SK-N-SH (cell line): ENCODE measurements around the gene TOGARAM2. TPM values are rescaled to one million over a fixed set of nuclear protein-coding genes. Genes with fewer than 3 reads are reported as not detected.

Experiments used
- CTCF ChIA-PET: fragments of 300-600, 350-600 bp; formaldehyde crosslinking; extraction: SDS; loops from one replicate; lab custom pipeline; 2021; lab: Yijun Ruan, JAX
- POLR2A ChIA-PET: fragments of 350-600 bp; sonication (Branson Sonifier 250); formaldehyde crosslinking; extraction: SDS; loops from one replicate; lab custom pipeline; 2020; ENCODE audit warnings: antibody characterized with exemption, inconsistent platforms; lab: Yijun Ruan, JAX
- DNase-seq: peaks from one replicate; pipeline ENCODE4 v3.0.0; 2012
- H2AFZ ChIP-seq: fragments of 200-600 bp; sonication (generic); 2 replicates; pipeline ENCODE4 v1.8.1; 2016; ENCODE audit warnings: antibody characterized with exemption, mild to moderate bottlenecking, low read depth
- H3F3A ChIP-seq: fragments of 200-600 bp; sonication (generic); replicated peaks from 2 replicates; pipeline ENCODE3; 2016; ENCODE audit warnings: antibody characterized with exemption, mild to moderate bottlenecking; ENCODE audit not compliant: insufficient read depth
- H3K27ac ChIP-seq, 2 experiments: fragments of 200-500 bp in 1 of 2; fragments of 200-600 bp in 1 of 2; sonication (Bioruptor generic) in 1 of 2; sonication (generic), shearing (Covaris generic) in 1 of 2; 2 replicates each; pipeline versions ENCODE4 v1.5.1 to v1.6.1; 2014 to 2016; ENCODE audit warnings: low read depth in 2 of 2, inconsistent platforms in 1 of 2, low read length in 1 of 2, mild to moderate bottlenecking in 1 of 2, mixed read lengths in 1 of 2
- H3K27me3 ChIP-seq: fragments of 200-600 bp; sonication (generic), shearing (Covaris generic); 2 replicates; pipeline ENCODE4 v1.6.1; 2016; ENCODE audit warnings: mixed run types; ENCODE audit not compliant: insufficient read depth
- H3K36me3 ChIP-seq, 2 experiments: fragments of 200-500 bp in 1 of 2; fragments of 200-600 bp in 1 of 2; sonication (Bioruptor generic) in 1 of 2; sonication (generic) in 1 of 2; replicated peaks in 1 of 2; 2 replicates each; pipeline versions ENCODE3 to v1.5.1; 2014 to 2016; ENCODE audit warnings: low read length in 1 of 2, mild to moderate bottlenecking in 1 of 2; ENCODE audit not compliant: insufficient read depth in 2 of 2, control insufficient read depth in 1 of 2
- H3K4me1 ChIP-seq, 2 experiments: fragments of 200-500 bp in 1 of 2; fragments of 200-600 bp in 1 of 2; sonication (Bioruptor generic) in 1 of 2; sonication (generic), shearing (Covaris generic) in 1 of 2; 2 replicates each; pipeline versions ENCODE4 v1.5.1 to v1.6.1; 2014 to 2016; ENCODE audit warnings: low read depth in 1 of 2, low read length in 1 of 2, mixed run types in 1 of 2; ENCODE audit not compliant: insufficient read depth in 2 of 2, control insufficient read depth in 1 of 2
- H3K4me2 ChIP-seq: fragments of 200-600 bp; sonication (generic), shearing (Covaris generic); 2 replicates; pipeline ENCODE4 v1.6.1; 2017; ENCODE audit warnings: mixed run types
- H3K4me3 ChIP-seq, 2 experiments: fragments of 200-500 bp in 1 of 2; fragments of 200-600 bp in 1 of 2; sonication (Bioruptor generic) in 1 of 2; sonication (generic), shearing (Covaris generic) in 1 of 2; 2 replicates each; pipeline versions ENCODE4 v1.5.1 to v1.8.1; 2014 to 2016; ENCODE audit warnings: low read depth in 2 of 2, inconsistent platforms in 1 of 2, low read length in 1 of 2, mild to moderate bottlenecking in 1 of 2, mixed read lengths in 1 of 2, moderate library complexity in 1 of 2
- H3K79me2 ChIP-seq: fragments of 200-600 bp; sonication (generic); 2 replicates; pipeline ENCODE4 v1.8.1; 2017; ENCODE audit warnings: mild to moderate bottlenecking; ENCODE audit not compliant: insufficient read depth
- H3K9ac ChIP-seq: fragments of 200-600 bp; sonication (generic); 2 replicates; pipeline ENCODE4 v1.6.1; 2017; ENCODE audit warnings: mixed run types
- H3K9me2 ChIP-seq: fragments of 200-600 bp; sonication (generic); 2 replicates; pipeline ENCODE4 v1.6.1; 2017; ENCODE audit warnings: mixed run types
- H3K9me3 ChIP-seq: fragments of 200-600 bp; sonication (generic); 2 replicates; pipeline ENCODE4 v1.6.1; 2017; ENCODE audit warnings: mixed run types, mild to moderate bottlenecking, moderate library complexity
- H4K20me1 ChIP-seq: fragments of 200-600 bp; sonication (generic); 2 replicates; pipeline ENCODE4 v1.6.1; 2017; ENCODE audit warnings: mild to moderate bottlenecking, mixed run types; ENCODE audit not compliant: insufficient read depth
- CTCF ChIP-seq: fragments of 200-600 bp; sonication (generic); IDR thresholded peaks from 2 replicates; pipeline ENCODE4 v1.6.1; 2017; ENCODE audit warnings: antibody characterized with exemption, mild to moderate bottlenecking, moderate library complexity
- EP300 ChIP-seq, 2 experiments: IDR thresholded peaks; 2 replicates each; pipeline versions ENCODE4 v1.4.0 to v1.6.1; 2012; ENCODE audit warnings: borderline replicate concordance in 1 of 2, low read depth in 1 of 2, low read length in 1 of 2
- EZH2phosphoT487 ChIP-seq: fragments of 200-600 bp; sonication (generic); IDR thresholded peaks from 2 replicates; pipeline ENCODE4 v1.6.1; 2017; ENCODE audit warnings: low read depth, mixed run types, mild to moderate bottlenecking, antibody characterized with exemption, moderate library complexity, borderline replicate concordance
- FOSL2 ChIP-seq: IDR thresholded peaks from 2 replicates; pipeline ENCODE4 v1.4.0; 2012; ENCODE audit warnings: low read depth, mild to moderate bottlenecking, moderate library complexity, borderline replicate concordance
- GABPA ChIP-seq: IDR thresholded peaks from 2 replicates; pipeline ENCODE4 v1.4.0; 2012; ENCODE audit warnings: low read depth, mild to moderate bottlenecking
- JUND ChIP-seq: IDR thresholded peaks from 2 replicates; pipeline ENCODE4 v1.4.0; 2012
- MAX ChIP-seq: IDR thresholded peaks from 2 replicates; pipeline ENCODE4 v1.4.0; 2012; ENCODE audit warnings: low read depth
- MEF2A ChIP-seq: IDR thresholded peaks from 2 replicates; pipeline ENCODE4 v1.4.0; 2012; ENCODE audit warnings: low read depth, borderline replicate concordance
- PBX3 ChIP-seq: IDR thresholded peaks from 2 replicates; pipeline ENCODE4; 2012
- RCOR1 ChIP-seq: fragments of 150-350 bp; IDR thresholded peaks from 2 replicates; pipeline ENCODE4 v1.6.1; 2017; ENCODE audit warnings: antibody characterized with exemption, low read length
- RXRA ChIP-seq: IDR thresholded peaks from 2 replicates; pipeline ENCODE4 v1.4.0; 2012; ENCODE audit warnings: low read depth, mild to moderate bottlenecking, borderline replicate concordance
- SIN3A ChIP-seq: IDR thresholded peaks from 2 replicates; pipeline ENCODE4 v1.6.1; 2012; ENCODE audit warnings: low read depth, mild to moderate bottlenecking, low read length, moderate library complexity, borderline replicate concordance
- TCF12 ChIP-seq: IDR thresholded peaks from 2 replicates; pipeline ENCODE4 v1.4.0; 2012
- TEAD4 ChIP-seq: IDR thresholded peaks from 2 replicates; pipeline ENCODE4 v1.4.0; 2012; ENCODE audit warnings: mild to moderate bottlenecking, borderline replicate concordance; ENCODE audit not compliant: insufficient read depth
- USF1 ChIP-seq: IDR thresholded peaks from 2 replicates; pipeline ENCODE4 v1.4.0; 2012; ENCODE audit warnings: low read depth, borderline replicate concordance
- YY1 ChIP-seq: IDR thresholded peaks from 2 replicates; pipeline ENCODE4 v1.4.0; 2012; ENCODE audit warnings: low read depth, mild to moderate bottlenecking
- WGBS: methylation state at CpG from one replicate; pipeline ENCODE4 v1.1.6; 2017; ENCODE audit warnings: low lambda C conversion rate; 5-methylcytosine and 5-hydroxymethylcytosine counted together
- polyA plus RNA-seq, 3 experiments: library from polyadenylated mRNA; depleted of rRNA; stranded (reverse); fragments of >200 nt; gene quantifications; 2 replicates each; pipeline ENCODE4 v1.2.3, GENCODE V29; 2012

The TOGARAM2 gene
- polyA plus RNA-seq, 1 of the 3 experiments (the other 2 are of a cell fraction) = 0.69 TPM

- no peak overlapping the region for H3K9ac ChIP-seq
- WGBS = 0% methylated on average over 1 of the region's 1 CpG
- ChIA-PET POLR2A (no interaction called here), CTCF (no interaction called here)
- no peaks in the 10 kb centered on the region for H3K9me3 ChIP-seq
- no peaks in the 10 kb centered on the region for H3K36me3 ChIP-seq
- no peak overlapping the region for H2AFZ ChIP-seq
- H3F3A ChIP-seq = no peaks in the 10 kb centered on the region
- no peak for DNase-seq
- H3K27ac ChIP-seq = no peak overlapping the region
- H3K4me3 ChIP-seq = no peak overlapping the region
- no peaks in the 10 kb centered on the region for H4K20me1 ChIP-seq
- H3K9me2 ChIP-seq = no peaks in the 10 kb centered on the region
- no peak overlapping the region for H3K4me2 ChIP-seq
- TF ChIP-seq TEAD4 = no peak
- TF ChIP-seq EP300 (IDR thresholded peaks at IDR 0.05; ENCODE audit: borderline replicate concordance in 1 of 2, low read depth in 1 of 2, low read length in 1 of 2) = no peak
- no peak for TF ChIP-seq YY1
- TF ChIP-seq PBX3 = no peak
- TF ChIP-seq JUND = no peak
- TF ChIP-seq USF1 = no peak
- no peak for TF ChIP-seq CTCF
- TF ChIP-seq TCF12 = no peak
- TF ChIP-seq MAX = no peak
- no peak for TF ChIP-seq SIN3A
- no peak for TF ChIP-seq EZH2phosphoT487
- no peak for TF ChIP-seq RCOR1
- no peak for TF ChIP-seq MEF2A
- no peak for TF ChIP-seq GABPA
- TF ChIP-seq FOSL2 = no peak
- H3K79me2 ChIP-seq = no peaks in the 10 kb centered on the region
- H3K27me3 ChIP-seq = no peaks in the 10 kb centered on the region
- H3K4me1 ChIP-seq = no peaks in the 10 kb centered on the region
Measured at GRCh38 chr2:29004755-29005154, 23.7 kb downstream of the TOGARAM2 start.

GRCh38 chr2:29005331-29005730 is 24.2 kb downstream of the TOGARAM2 start:
- 60% methylated on average over 7 of the region's 7 CpGs for WGBS
- no peak overlapping the region for H3K27ac ChIP-seq
- no peak overlapping the region for H3K9ac ChIP-seq
- H3K9me2 ChIP-seq = no peaks in the 10 kb centered on the region
- no peaks in the 10 kb centered on the region for H3F3A ChIP-seq
- H2AFZ ChIP-seq = no peak overlapping the region
- DNase-seq = no peak
- no peaks in the 10 kb centered on the region for H4K20me1 ChIP-seq
- CTCF ChIA-PET = no interaction called here
- no peaks in the 10 kb centered on the region for H3K27me3 ChIP-seq
- H3K79me2 ChIP-seq = no peaks in the 10 kb centered on the region
- H3K36me3 ChIP-seq = no peaks in the 10 kb centered on the region
- no peak overlapping the region for H3K4me3 ChIP-seq
- H3K4me1 ChIP-seq = no peaks in the 10 kb centered on the region
- POLR2A ChIA-PET = no interaction called here
- H3K9me3 ChIP-seq = no peaks in the 10 kb centered on the region
- no peak overlapping the region for H3K4me2 ChIP-seq
- no peak for TF ChIP-seq RXRA
- TF ChIP-seq, all 33 proteins: peak for 0
